GM21360 (cell line): Measurements from ENCODE around the gene TFCP2.
A peak's percentile ranks its signal among the peaks of the same experiment; 100 is the strongest.

ENCODE experiments used
- ATAC-seq: cut with Tn5 transposase; IDR thresholded peaks from one replicate; pipeline ENCODE4 v1.9.1; 2021; ENCODE audit warnings: mild to moderate bottlenecking, moderate library complexity; ENCODE audit not compliant: unreplicated experiment

Gene TFCP2

DNA sequence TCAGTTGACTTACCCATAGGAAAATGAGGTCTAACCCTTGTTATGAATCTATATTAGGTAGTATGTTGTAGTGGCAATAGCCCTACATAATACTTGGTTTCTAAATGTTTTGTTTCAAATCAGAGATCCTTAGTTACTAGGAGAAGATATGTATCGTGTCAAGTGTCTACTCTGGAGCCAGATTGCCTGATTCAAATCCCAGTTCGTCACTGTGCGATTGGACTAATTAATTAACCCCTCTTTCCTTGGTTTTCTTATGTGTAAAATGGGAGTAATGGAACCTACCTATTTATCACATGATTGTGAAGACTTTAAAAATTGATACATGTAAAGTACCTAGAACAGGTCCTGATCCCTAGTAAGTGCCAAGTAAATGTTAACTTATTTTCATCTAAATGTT lies 123.4 kb downstream of the TFCP2 start:
- no peak for ATAC-seq

- ATAC-seq: no peak
These were observed 124.2 kb downstream of the TFCP2 start for GRCh38 chr12:51048661-51049251.

GRCh38 chr12:51047655-51048540 lies 125.0 kb downstream of the TFCP2 start, which contains the start of gene LETMD1:
TSS of gene LETMD1 (plus strand) at chr12:51048327. CDS start at chr12:51048357, 30 bp downstream.
- ATAC-seq: peak; percentile 92
